Endodermal cell (in vitro differentiated cells): ENCODE results near the gene CAPN9. TPM values are rescaled to one million over a fixed set of nuclear protein-coding genes. Genes with fewer than 3 reads are reported as not detected.
"Not testable (repeated sequence)": the region's sequence is repeated elsewhere in the genome, so short reads cannot be mapped to it uniquely, and the experiment has no call there.

Experiments used
- DNase-seq: peaks from one replicate; pipeline ENCODE4 v3.0.0-alpha.2; 2017
- H3K27ac ChIP-seq: 2 replicates; pipeline ENCODE4 v1.5.1; 2013; ENCODE audit warnings: mild to moderate bottlenecking, low read depth, low read length, moderate library complexity
- H3K27me3 ChIP-seq: 2 replicates; pipeline ENCODE4 v1.6.1; 2013; ENCODE audit warnings: mild to moderate bottlenecking, low read length, moderate library complexity; ENCODE audit not compliant: insufficient read depth, control insufficient read depth, poor library complexity, severe bottlenecking
- H3K36me3 ChIP-seq: 2 replicates; pipeline ENCODE4 v1.7.0; 2013; ENCODE audit warnings: mild to moderate bottlenecking, low read length, moderate library complexity; ENCODE audit not compliant: control insufficient read depth, insufficient read depth
- H3K4me1 ChIP-seq: one replicate; pipeline ENCODE4 v1.7.0; 2013; ENCODE audit warnings: low read length; ENCODE audit not compliant: control insufficient read depth, insufficient read depth
- H3K4me3 ChIP-seq: 2 replicates; pipeline ENCODE4 v1.5.1; 2013; ENCODE audit warnings: mild to moderate bottlenecking, low read length, moderate library complexity
- H3K9ac ChIP-seq: 2 replicates; pipeline ENCODE4 v1.6.1; 2013; ENCODE audit warnings: mild to moderate bottlenecking, low read length, moderate library complexity; ENCODE audit not compliant: poor library complexity, severe bottlenecking; ENCODE audit errors: extremely low read depth
- H3K9me3 ChIP-seq: 2 replicates; pipeline ENCODE4 v1.6.1; 2013; ENCODE audit warnings: mild to moderate bottlenecking, low read length, moderate library complexity; ENCODE audit not compliant: control insufficient read depth
- H3K27ac Mint-ChIP-seq: 2 replicates; pipeline ENCODE4 v1.8.0; 2020; ENCODE audit warnings: mixed read lengths
- H3K27me3 Mint-ChIP-seq: 2 replicates; pipeline ENCODE4 v1.8.0; 2021; ENCODE audit warnings: mild to moderate bottlenecking, mixed read lengths; ENCODE audit not compliant: insufficient read depth
- H3K36me3 Mint-ChIP-seq: 2 replicates; pipeline ENCODE4 v1.8.0; 2020; ENCODE audit warnings: low read depth, mixed read lengths
- H3K4me1 Mint-ChIP-seq: 2 replicates; pipeline ENCODE4 v1.8.0; 2020; ENCODE audit warnings: mixed read lengths
- H3K4me3 Mint-ChIP-seq: 2 replicates; pipeline ENCODE4 v1.8.0; 2020; ENCODE audit warnings: mild to moderate bottlenecking, moderate library complexity, mixed read lengths
- H3K9me3 Mint-ChIP-seq: 2 replicates; pipeline ENCODE4 v1.8.0; 2020; ENCODE audit warnings: mild to moderate bottlenecking, mixed read lengths
- CTCF ChIP-seq: fragments of 200-600 bp; sonication (generic); conservative IDR thresholded peaks from 2 replicates; pipeline ENCODE4 v1.5.0; 2021; ENCODE audit warnings: antibody characterized with exemption, mild to moderate bottlenecking
- WGBS, 2 experiments: methylation state at CpG; one replicate each; pipeline versions ENCODE4 v1.1.5 to v1.1.7; 2013; ENCODE audit warnings: missing lambda C conversion rate in 2 of 2, mixed read lengths in 1 of 2; ENCODE audit not compliant: insufficient coverage in 1 of 2, insufficient read length in 1 of 2; 5-methylcytosine and 5-hydroxymethylcytosine counted together
- total RNA-seq, 2 donors: library from RNA; stranded (reverse); fragmentation: NEBNext Ultra II Directional in 1 of 2; extraction: Animal tissue kit (Norgen Biotek cat#: 25700) in 1 of 2; gene quantifications; 2 replicates in 1 of 2; 3 replicates in 1 of 2; pipeline ENCODE4 v1.2.1, GENCODE V29; 2021

The CAPN9 gene
- total RNA-seq, 2 donors from 2014 or later = 1.1 TPM

- no peak overlapping the region for H3K4me3 Mint-ChIP-seq
- Histone ChIP-seq H3K27me3 (no peaks in the 10 kb centered on the region), H3K27ac (no peak overlapping the region), H3K4me1 (no peaks in the 10 kb centered on the region), H3K4me3 (no peak overlapping the region), H3K9ac (no peak overlapping the region), H3K9me3 (no peaks in the 10 kb centered on the region), H3K36me3 (peaks cover 42% of the 10 kb centered on the region)
- no peaks in the 10 kb centered on the region for H3K27me3 Mint-ChIP-seq
- no peaks in the 10 kb centered on the region for H3K9me3 Mint-ChIP-seq
- peaks cover 60% of the 10 kb centered on the region for H3K36me3 Mint-ChIP-seq
- TF ChIP-seq CTCF = no peak
- WGBS, 2 experiments = 96 to 98% methylated on average over 7 to 8 of the region's 8 CpGs
- H3K4me1 Mint-ChIP-seq = no peaks in the 10 kb centered on the region
- no peak for DNase-seq
- H3K27ac Mint-ChIP-seq = no peak overlapping the region
These were observed 95.6 kb downstream of the CAPN9 start for GRCh38 chr1:230842801-230843200.

GRCh38 chr1:230843503-230844309 is 96.5 kb downstream of the CAPN9 start:
- H3K27ac Mint-ChIP-seq = no peak overlapping the region
- peaks cover 34% of the 10 kb centered on the region for H3K36me3 ChIP-seq
- no peak overlapping the region for H3K4me3 Mint-ChIP-seq
- no peaks in the 10 kb centered on the region for H3K9me3 ChIP-seq
- H3K4me1 ChIP-seq = no peaks in the 10 kb centered on the region
- no peak for DNase-seq
- no peak for TF ChIP-seq CTCF
- peaks cover 54% of the 10 kb centered on the region for H3K36me3 Mint-ChIP-seq
- H3K27me3 ChIP-seq = no peaks in the 10 kb centered on the region
- no peak overlapping the region for H3K9ac ChIP-seq
- no peak overlapping the region for H3K27ac ChIP-seq
- no peak overlapping the region for H3K4me3 ChIP-seq
- no peaks in the 10 kb centered on the region for H3K9me3 Mint-ChIP-seq
- H3K27me3 Mint-ChIP-seq = no peaks in the 10 kb centered on the region
- WGBS, 2 experiments = 94 to 99% methylated on average over 19 to 28 of the region's 28 CpGs
- H3K4me1 Mint-ChIP-seq = no peaks in the 10 kb centered on the region

DNA sequence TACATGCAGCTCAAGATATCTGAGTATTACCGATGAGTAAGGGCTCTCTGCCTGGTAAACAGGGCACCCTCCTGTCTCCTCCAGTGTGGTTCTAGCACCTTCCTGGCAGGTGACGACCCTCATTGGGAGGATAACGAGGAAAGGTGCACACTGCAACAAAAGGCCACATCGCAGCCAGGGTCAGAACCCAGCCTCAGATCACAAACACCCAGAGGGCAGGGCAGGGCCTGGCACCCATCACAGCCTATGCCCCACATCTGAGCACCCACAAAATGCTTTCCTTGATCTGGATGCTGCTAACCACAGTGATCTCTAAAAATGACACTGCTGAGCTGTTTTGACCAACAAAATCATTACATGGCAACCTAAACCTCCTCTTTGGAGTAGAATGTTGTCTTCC is 97.4 kb downstream of the CAPN9 start:
- no peak overlapping the region for H3K27ac ChIP-seq
- no peak for DNase-seq
- no peaks in the 10 kb centered on the region for H3K9me3 ChIP-seq
- H3K4me1 ChIP-seq = no peaks in the 10 kb centered on the region
- H3K4me3 Mint-ChIP-seq = no peak overlapping the region
- no peaks in the 10 kb centered on the region for H3K27me3 Mint-ChIP-seq
- TF ChIP-seq CTCF = no peak
- H3K36me3 Mint-ChIP-seq = peaks cover 46% of the 10 kb centered on the region
- H3K27ac Mint-ChIP-seq = no peak overlapping the region
- H3K4me1 Mint-ChIP-seq = peaks cover 1% of the 10 kb centered on the region
- 95 to 100% methylated on average over 2 to 4 of the region's 4 CpGs for WGBS, 2 experiments
- no peak overlapping the region for H3K9ac ChIP-seq
- H3K36me3 ChIP-seq = peaks cover 30% of the 10 kb centered on the region
- no peaks in the 10 kb centered on the region for H3K27me3 ChIP-seq
- H3K9me3 Mint-ChIP-seq = no peaks in the 10 kb centered on the region
- H3K4me3 ChIP-seq = no peak overlapping the region

GRCh38 chr1:230845184-230845583 is 98.0 kb downstream of the CAPN9 start:
- H3K27ac Mint-ChIP-seq, H3K4me1 ChIP-seq, H3K4me3 Mint-ChIP-seq, H3K27me3 Mint-ChIP-seq, H3K9ac ChIP-seq, H3K9me3 ChIP-seq, H3K4me1 Mint-ChIP-seq, H3K4me3 ChIP-seq, H3K27ac ChIP-seq, H3K27me3 ChIP-seq, H3K9me3 Mint-ChIP-seq, DNase-seq: not testable (repeated sequence)
- 91 to 100% methylated on average over 1 to 7 of the region's 7 CpGs for WGBS, 2 experiments
- H3K36me3 ChIP-seq = peaks cover 26% of the 10 kb centered on the region
- peaks cover 40% of the 10 kb centered on the region for H3K36me3 Mint-ChIP-seq
